C1 segment of cervical spinal cord (tissue), 14 donors: ENCODE measurements around the gene TSPAN32.

ENCODE experiments used
- DNase-seq, 14 donors: peaks; one replicate each; lab custom pipeline; 2025; lab: John Stamatoyannopoulos, UW

The TSPAN32 gene

GRCh38 chr11:2301631-2302305 is at the start of gene TSPAN32, which contains the start of gene C11orf21:
Gene TSPAN32, plus strand, starts transcription at chr11:2302013. Its CDS starts 137 bp downstream, at chr11:2302150.
Gene C11orf21, minus strand, starts transcription at chr11:2301918. Its CDS starts 110 bp downstream, at chr11:2301808.
- DNase-seq: peak in 6 of 14 donors; percentile 21 to 55 (median 38)

GRCh38 chr11:2252018-2252417 is 49.8 kb upstream of the TSPAN32 start:
- no peak for DNase-seq

- DNase-seq: no peak
Measured at GRCh38 chr11:2256293-2256913, 45.4 kb upstream of the TSPAN32 start.

GRCh38 chr11:2256951-2257700 is 44.7 kb upstream of the TSPAN32 start:
- no peak for DNase-seq

- DNase-seq: no peak
Measured at GRCh38 chr11:2258501-2259465, 43.0 kb upstream of the TSPAN32 start.

- no peak for DNase-seq
Measured at GRCh38 chr11:2259466-2259830, 42.4 kb upstream of the TSPAN32 start.

- DNase-seq: no peak
Measured at GRCh38 chr11:2259897-2260451, 41.8 kb upstream of the TSPAN32 start.

- no peak for DNase-seq
Measured at GRCh38 chr11:2260491-2261364, 41.1 kb upstream of the TSPAN32 start.

GRCh38 chr11:2261436-2262230 is 40.2 kb upstream of the TSPAN32 start:
- no peak for DNase-seq

- DNase-seq: no peak
Measured at GRCh38 chr11:2262301-2263070, 39.3 kb upstream of the TSPAN32 start.

GRCh38 chr11:2263071-2263565 is 38.7 kb upstream of the TSPAN32 start:
- DNase-seq: no peak

GRCh38 chr11:2263724-2264360 is 38.0 kb upstream of the TSPAN32 start:
- no peak for DNase-seq

- DNase-seq: no peak
Measured at GRCh38 chr11:2264366-2265053, 37.3 kb upstream of the TSPAN32 start.

- DNase-seq: peak in 1 of 14 donors; percentile 25
Measured at GRCh38 chr11:2265396-2265795, 36.4 kb upstream of the TSPAN32 start.

GRCh38 chr11:2265854-2266585 is 35.8 kb upstream of the TSPAN32 start:
- no peak for DNase-seq

GRCh38 chr11:2266586-2267305 is 35.1 kb upstream of the TSPAN32 start:
- DNase-seq: no peak
